Activated naive CD4-positive, alpha-beta T cell treated with anti-CD3 and anti-CD28 coated beads, Interleukin-2, amount 10 ng/mL, durations not matched to agents 5 hours and 36 hours (primary cell): ENCODE results near the gene PSMA3. TPM values are rescaled to one million over a fixed set of nuclear protein-coding genes. Genes with fewer than 3 reads are reported as not detected.

Source experiments
- total RNA-seq, 2 experiments: library from RNA; stranded (reverse); gene quantifications; one replicate each; pipeline ENCODE4 v1.2.3, GENCODE V29; 2021

Gene PSMA3
- 100 to 1,000 TPM; 182 to 184 TPM for total RNA-seq

GRCh38 chr14:58244556-58245387 lies at the start of gene PSMA3:
Gene PSMA3, plus strand, starts transcription at chr14:58244843. Its CDS starts 78 bp downstream, at chr14:58244921.

GRCh38 chr14:58199726-58200479 lies 44.7 kb upstream of the PSMA3 start, which contains the start of gene ACTR10:
Gene ACTR10, plus strand, starts transcription at chr14:58200149. Its CDS starts 69 bp downstream, at chr14:58200218.

GRCh38 chr14:58298477-58299400 lies 54.1 kb downstream of the PSMA3 start, which contains the start of gene ARID4A:
Gene ARID4A, plus strand, starts transcription at chr14:58298555. Its CDS starts 1,300 bp downstream, at chr14:58299855.

Other genes with a start within 250 kb of the PSMA3 start
- under 1 TPM in 1 of 2 experiments, not detected in 1; 0.18 TPM for gene ARMH4, start 92.6 kb upstream of the PSMA3 start, total RNA-seq
- gene ACTR10, start 44.7 kb upstream of the PSMA3 start, total RNA-seq: 10 to 100 TPM; 41.6 to 46.3 TPM
- 10 to 100 TPM; 33.6 to 35.2 TPM for gene ARID4A, start 53.7 kb downstream of the PSMA3 start, total RNA-seq
- not detected for gene TOMM20L, start 151.1 kb downstream of the PSMA3 start, total RNA-seq
- 10 to 100 TPM; 43.5 to 52.5 TPM for gene TIMM9, start 182.7 kb downstream of the PSMA3 start, total RNA-seq
- 10 to 100 TPM; 29.0 to 29.6 TPM for gene KIAA0586, start 182.9 kb downstream of the PSMA3 start, total RNA-seq